ENCODE data around the gene XPO4. TPM values are rescaled to one million over a fixed set of nuclear protein-coding genes. Genes with fewer than 3 reads are reported as not detected.

Gene XPO4
- total RNA-seq, 1 donor from 2014 or later, result 27.4 TPM

- ChIA-PET CTCF (interaction anchor here (1.7 to 5.0 kb wide), 2 partner anchors 330 to 332 kb away, joined by 4 to 91 read pairs; no protein-coding TSS in a partner anchor), POLR2A (no interaction called here)
- Mint-ChIP-seq H3K27ac (no peak overlapping the region), H3K36me3 (ENCODE audit: low read depth) (peaks cover 15% of the 10 kb centered on the region), H3K4me1 (peaks cover 6% of the 10 kb centered on the region), H3K27me3 (no peaks in the 10 kb centered on the region), H3K4me3 (no peak overlapping the region), H3K9me3 (no peaks in the 10 kb centered on the region)
- DNase-seq (no peak), ATAC-seq (ENCODE audit: low read depth) (no peak)
- intact Hi-C loops (cut with micrococcal nuclease), result loop anchor here (5.0 to 10.0 kb wide), 2 partner anchors 100 to 643 kb away; no protein-coding TSS in a partner anchor
- no peak for TF ChIP-seq CTCF (IDR thresholded peaks at IDR 0.05)
These were observed 77.6 kb downstream of the XPO4 start for GRCh38 chr13:20824762-20825476.

- Mint-ChIP-seq H3K9me3 (no peaks in the 10 kb centered on the region), H3K27ac (peak overlapping the region; percentile 41), H3K4me3 (no peak overlapping the region), H3K4me1 (no peaks in the 10 kb centered on the region), H3K27me3 (no peaks in the 10 kb centered on the region), H3K36me3 (ENCODE audit: low read depth) (peaks cover 23% of the 10 kb centered on the region)
- ATAC-seq (ENCODE audit: low read depth), result no peak
- intact Hi-C loops (cut with micrococcal nuclease), result loop anchor here (10.0 kb wide), 1 partner anchor 102 kb away; no protein-coding TSS in a partner anchor
- TF ChIP-seq CTCF (IDR thresholded peaks at IDR 0.05), result no peak
- ChIA-PET CTCF (interaction anchor here (1.5 to 1.7 kb wide), 2 partner anchors 9 to 328 kb away, joined by 4 to 5 read pairs; no protein-coding TSS in a partner anchor), POLR2A (no interaction called here)
- DNase-seq, result no peak
These were observed 79.5 kb downstream of the XPO4 start for GRCh38 chr13:20823071-20823470.

- intact Hi-C loops (cut with micrococcal nuclease), result loop anchor here (10.0 kb wide), 1 partner anchor 102 kb away; no protein-coding TSS in a partner anchor
- H3K9me3 Mint-ChIP-seq, result no peaks in the 10 kb centered on the region
- ChIA-PET CTCF (interaction anchor here (1.5 kb wide), 1 partner anchor 9 kb away, joined by 5 read pairs; no protein-coding TSS in a partner anchor), POLR2A (no interaction called here)
- no peaks in the 10 kb centered on the region for H3K4me1 Mint-ChIP-seq
- DNase-seq (no peak), ATAC-seq (ENCODE audit: low read depth) (no peak)
- no peak for TF ChIP-seq CTCF (IDR thresholded peaks at IDR 0.05)
- H3K36me3 Mint-ChIP-seq (ENCODE audit: low read depth), result peaks cover 28% of the 10 kb centered on the region
- no peak overlapping the region for H3K4me3 Mint-ChIP-seq
- H3K27me3 Mint-ChIP-seq, result no peaks in the 10 kb centered on the region
- H3K27ac Mint-ChIP-seq, result no peak overlapping the region
These were observed 80.1 kb downstream of the XPO4 start for GRCh38 chr13:20822406-20822805.

GRCh38 chr13:20819715-20820114, 82.8 kb downstream of the XPO4 start:
- ChIA-PET POLR2A (no interaction called here), CTCF (interaction anchor here (2.9 kb wide), 1 partner anchor 9 kb away, joined by 10 read pairs; no protein-coding TSS in a partner anchor)
- H3K27me3 Mint-ChIP-seq, result no peaks in the 10 kb centered on the region
- H3K4me3 Mint-ChIP-seq, result no peak overlapping the region
- no peak overlapping the region for H3K27ac Mint-ChIP-seq
- H3K4me1 Mint-ChIP-seq, result no peaks in the 10 kb centered on the region
- intact Hi-C loops (cut with micrococcal nuclease), result loop anchor here (10.0 kb wide), 1 partner anchor 105 kb away; no protein-coding TSS in a partner anchor
- DNase-seq (no peak), ATAC-seq (ENCODE audit: low read depth) (no peak)
- H3K9me3 Mint-ChIP-seq, result no peaks in the 10 kb centered on the region
- TF ChIP-seq CTCF (IDR thresholded peaks at IDR 0.05), result no peak
- peaks cover 42% of the 10 kb centered on the region for H3K36me3 Mint-ChIP-seq (ENCODE audit: low read depth)

- peaks cover 49% of the 10 kb centered on the region for H3K36me3 Mint-ChIP-seq (ENCODE audit: low read depth)
- ATAC-seq (ENCODE audit: low read depth), result no peak
These were observed 87.1 kb downstream of the XPO4 start for GRCh38 chr13:20815464-20815863.

More at GRCh38 chr13:20815464-20815863, 87.1 kb downstream of the XPO4 start:
- intact Hi-C loops (cut with micrococcal nuclease), result no loop called here
- H3K27me3 Mint-ChIP-seq, result no peaks in the 10 kb centered on the region
- ChIA-PET POLR2A (no interaction called here), CTCF (interaction anchor here (0.5 to 1.4 kb wide), 2 partner anchors 14 to 107 kb away, joined by 4 to 5 read pairs; no protein-coding TSS in a partner anchor)
- DNase-seq, result no peak
- no peak for TF ChIP-seq CTCF (IDR thresholded peaks at IDR 0.05)
- no peak overlapping the region for H3K4me3 Mint-ChIP-seq
- no peak overlapping the region for H3K27ac Mint-ChIP-seq
- H3K9me3 Mint-ChIP-seq, result no peaks in the 10 kb centered on the region
- no peaks in the 10 kb centered on the region for H3K4me1 Mint-ChIP-seq
